Measurements from ENCODE around the gene VWA2.

Gene VWA2

GRCh38 chr10:114278140-114278883, 39.3 kb downstream of the VWA2 start:
- no peak for DNase-seq

DNA sequence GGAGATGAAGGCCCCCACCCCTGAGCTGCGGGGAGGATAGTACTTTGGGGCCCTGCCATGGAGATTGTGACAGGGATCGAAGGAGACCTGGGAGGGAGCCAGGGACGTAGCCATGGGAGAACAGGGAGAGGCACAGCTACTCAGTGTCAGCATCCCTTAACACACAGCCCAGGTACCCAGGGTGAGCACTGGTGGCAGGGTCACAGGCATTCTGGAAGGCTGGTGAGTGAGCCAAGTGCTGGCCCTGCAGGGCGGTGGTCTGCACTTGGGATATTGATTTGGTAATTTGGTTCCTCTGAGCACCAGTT, 39.8 kb downstream of the VWA2 start:
- DNase-seq: no peak

DNA sequence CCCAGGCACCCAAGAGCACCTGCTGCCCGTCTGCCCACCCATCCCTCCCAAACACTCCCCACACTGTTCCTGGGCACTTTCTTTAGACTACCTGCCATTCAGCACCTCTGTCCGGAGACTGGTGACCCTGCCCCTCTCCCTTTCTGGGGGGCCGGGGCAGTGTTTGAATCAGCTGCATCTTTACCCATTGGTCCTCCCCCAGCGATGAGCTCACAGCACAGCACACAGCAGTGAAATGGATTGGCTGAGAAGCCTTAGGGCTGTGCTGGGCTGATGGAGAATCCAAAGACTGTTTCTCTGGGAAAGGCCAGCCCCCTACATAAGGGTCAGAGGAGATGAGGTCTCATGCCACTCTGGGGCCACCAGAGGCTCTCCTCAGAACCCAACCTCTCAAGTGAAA, 40.2 kb downstream of the VWA2 start:
- no peak for DNase-seq

DNA sequence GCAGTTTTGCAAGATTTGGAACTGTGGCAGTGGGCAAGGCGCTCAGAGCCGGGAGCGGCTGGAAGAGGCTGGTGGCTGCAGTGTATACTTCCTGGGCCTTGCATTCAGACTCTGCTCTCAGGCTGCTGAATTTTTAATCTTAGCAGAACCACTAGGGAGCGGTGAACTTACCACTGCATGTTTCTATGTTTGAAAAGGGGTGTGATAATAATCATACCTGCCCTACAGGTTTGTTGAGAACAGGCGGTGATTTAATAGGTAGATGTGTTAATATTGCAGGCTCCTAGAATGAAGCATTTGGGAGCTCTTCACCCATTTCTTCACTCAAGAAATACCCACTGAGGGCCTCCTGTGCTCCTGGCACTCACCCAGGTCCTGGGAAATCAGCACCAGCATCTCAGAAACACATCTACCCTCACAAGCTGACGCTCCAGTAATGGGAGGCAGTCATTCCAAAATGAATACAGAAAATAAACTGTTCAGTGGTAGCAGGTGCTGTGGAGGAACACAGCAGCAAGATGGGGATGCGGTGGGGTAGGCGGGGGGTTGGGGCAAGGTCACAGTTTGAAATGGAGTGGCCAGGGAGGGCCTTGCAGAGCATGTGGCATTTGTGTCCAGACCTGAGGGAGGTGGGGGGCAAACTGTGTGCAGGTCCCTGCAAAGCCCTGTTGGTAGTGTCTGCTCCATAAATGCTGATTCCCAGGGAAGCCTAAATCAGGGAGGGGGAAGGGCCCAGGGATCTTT, 41.0 kb downstream of the VWA2 start:
- DNase-seq: no peak

GRCh38 chr10:114281006-114281405, 42.0 kb downstream of the VWA2 start:
- DNase-seq: no peak

- DNase-seq: no peak
Measured at GRCh38 chr10:114281461-114281860, 42.4 kb downstream of the VWA2 start.

DNA sequence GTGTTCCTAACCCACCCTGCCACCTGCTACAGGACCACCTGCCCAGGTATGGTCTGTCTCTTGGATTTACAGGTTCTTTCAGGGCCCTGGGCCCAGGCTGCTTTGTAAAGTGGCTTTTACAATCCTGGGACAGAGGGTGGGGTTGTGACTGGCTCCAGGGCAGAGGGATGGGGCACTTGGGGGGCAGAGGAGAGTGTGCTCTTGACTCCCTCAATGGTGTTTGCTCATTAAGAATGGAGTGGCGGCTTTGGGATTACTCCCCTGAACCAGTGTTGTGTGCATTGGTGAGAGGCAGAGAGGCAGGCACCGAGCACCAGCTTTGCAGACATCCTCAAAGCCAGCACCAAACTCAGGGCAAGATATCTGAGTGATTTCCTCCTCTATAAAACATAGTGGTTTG, 43.5 kb downstream of the VWA2 start:
- no peak for DNase-seq

DNA sequence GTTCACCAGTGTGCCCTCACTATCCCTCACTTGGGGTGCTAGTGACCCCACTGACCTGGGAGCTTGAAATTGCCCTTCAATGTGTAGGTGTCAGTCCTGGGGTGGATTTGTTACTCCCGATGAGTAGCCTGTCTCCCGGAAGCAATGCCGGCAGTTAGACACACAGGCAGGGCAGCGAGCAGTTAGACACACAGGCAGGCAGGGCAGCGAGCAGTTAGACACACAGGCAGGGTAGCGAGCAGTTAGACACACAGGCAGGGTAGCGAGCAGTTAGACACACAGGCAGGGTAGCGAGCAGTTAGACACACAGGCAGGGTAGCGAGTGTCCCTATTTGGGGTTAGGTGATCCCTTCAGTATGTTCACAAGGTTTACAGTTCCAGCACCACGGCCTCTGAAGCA, 44.0 kb downstream of the VWA2 start:
- no peak for DNase-seq

- DNase-seq: no peak
Measured at GRCh38 chr10:114283535-114284234, 44.6 kb downstream of the VWA2 start.

DNA sequence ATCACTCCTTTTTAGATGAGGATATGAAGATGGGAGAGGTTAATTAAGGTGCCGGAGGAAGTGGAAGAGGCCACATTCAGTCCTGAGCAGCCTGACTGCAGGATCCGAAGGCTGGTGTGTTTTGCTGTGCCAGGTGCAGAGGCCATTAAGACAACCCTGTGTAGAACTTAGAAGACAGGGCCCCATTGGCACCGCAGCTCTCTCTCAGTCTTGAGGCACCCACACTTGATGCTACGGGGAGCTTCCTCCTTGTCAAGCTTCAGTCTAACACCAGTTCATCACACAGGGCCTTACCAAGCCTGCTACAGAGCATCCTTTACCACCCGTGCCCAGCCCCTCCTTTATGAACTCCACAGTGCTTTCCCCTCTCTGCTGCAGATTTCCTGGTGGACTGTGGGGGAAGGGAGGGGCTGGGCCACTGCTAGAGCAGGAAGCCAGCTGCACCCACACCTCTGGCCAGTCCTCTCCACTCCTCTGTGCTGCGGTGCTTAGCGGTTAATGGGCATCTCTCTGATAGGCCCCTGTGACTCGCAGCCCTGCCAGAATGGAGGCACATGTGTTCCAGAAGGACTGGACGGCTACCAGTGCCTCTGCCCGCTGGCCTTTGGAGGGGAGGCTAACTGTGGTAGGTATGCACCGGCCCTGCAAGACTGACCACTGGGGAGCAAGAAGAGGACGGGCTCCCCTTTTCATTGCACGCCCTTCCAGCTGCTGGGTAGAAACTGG, 45.5 kb downstream of the VWA2 start:
- no peak for DNase-seq

DNA sequence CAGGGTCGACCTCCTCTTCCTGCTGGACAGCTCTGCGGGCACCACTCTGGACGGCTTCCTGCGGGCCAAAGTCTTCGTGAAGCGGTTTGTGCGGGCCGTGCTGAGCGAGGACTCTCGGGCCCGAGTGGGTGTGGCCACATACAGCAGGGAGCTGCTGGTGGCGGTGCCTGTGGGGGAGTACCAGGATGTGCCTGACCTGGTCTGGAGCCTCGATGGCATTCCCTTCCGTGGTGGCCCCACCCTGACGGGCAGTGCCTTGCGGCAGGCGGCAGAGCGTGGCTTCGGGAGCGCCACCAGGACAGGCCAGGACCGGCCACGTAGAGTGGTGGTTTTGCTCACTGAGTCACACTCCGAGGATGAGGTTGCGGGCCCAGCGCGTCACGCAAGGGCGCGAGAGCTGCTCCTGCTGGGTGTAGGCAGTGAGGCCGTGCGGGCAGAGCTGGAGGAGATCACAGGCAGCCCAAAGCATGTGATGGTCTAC, 46.9 kb downstream of the VWA2 start:
- DNase-seq: no peak

- DNase-seq: no peak
Measured at GRCh38 chr10:114286921-114287320, 47.9 kb downstream of the VWA2 start.

DNA sequence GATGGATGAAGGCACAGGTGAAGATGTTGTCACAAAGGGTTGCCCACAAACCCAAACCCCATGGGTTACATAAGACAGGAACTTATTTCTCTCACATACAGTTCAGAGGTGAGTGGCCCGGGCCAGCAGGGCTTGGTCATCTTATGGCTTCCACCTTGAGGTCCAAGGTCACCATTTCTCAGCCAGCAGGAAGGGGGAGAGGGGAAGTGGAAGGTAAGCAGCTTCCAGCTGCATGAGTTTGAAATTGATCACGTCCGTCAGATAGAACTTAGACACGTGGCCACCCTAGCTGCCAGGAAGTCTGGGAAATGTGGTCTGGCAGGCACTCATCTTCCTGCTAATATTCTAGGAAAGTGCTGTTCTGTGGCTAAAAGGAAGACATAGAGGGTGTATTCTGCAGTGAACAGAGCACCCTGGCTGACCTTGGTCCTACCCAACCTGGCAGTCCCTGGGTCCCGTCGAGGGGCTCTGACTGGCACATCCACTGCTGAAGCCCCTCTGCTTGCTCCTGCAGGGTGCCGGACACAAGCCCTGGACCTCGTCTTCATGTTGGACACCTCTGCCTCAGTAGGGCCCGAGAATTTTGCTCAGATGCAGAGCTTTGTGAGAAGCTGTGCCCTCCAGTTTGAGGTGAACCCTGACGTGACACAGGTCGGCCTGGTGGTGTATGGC, 49.5 kb downstream of the VWA2 start:
- no peak for DNase-seq

GRCh38 chr10:114289096-114289436, 50.0 kb downstream of the VWA2 start:
- no peak for DNase-seq

- no peak for DNase-seq
Measured at GRCh38 chr10:114290038-114290437, 51.0 kb downstream of the VWA2 start.

DNA sequence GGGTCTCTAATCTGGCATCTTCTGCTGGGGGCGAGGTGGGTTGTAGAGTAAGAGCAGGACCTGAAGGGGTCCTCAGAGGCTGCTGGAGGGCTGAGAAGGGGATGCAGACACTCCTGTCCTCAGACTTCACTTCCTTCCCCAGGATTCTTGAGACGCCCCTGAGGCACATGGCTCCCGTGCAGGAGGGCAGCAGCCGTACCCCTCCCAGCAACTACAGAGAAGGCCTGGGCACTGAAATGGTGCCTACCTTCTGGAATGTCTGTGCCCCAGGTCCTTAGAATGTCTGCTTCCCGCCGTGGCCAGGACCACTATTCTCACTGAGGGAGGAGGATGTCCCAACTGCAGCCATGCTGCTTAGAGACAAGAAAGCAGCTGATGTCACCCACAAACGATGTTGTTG, 52.0 kb downstream of the VWA2 start:
- no peak for DNase-seq

GRCh38 chr10:114291516-114291915, 52.5 kb downstream of the VWA2 start:
- no peak for DNase-seq

DNA sequence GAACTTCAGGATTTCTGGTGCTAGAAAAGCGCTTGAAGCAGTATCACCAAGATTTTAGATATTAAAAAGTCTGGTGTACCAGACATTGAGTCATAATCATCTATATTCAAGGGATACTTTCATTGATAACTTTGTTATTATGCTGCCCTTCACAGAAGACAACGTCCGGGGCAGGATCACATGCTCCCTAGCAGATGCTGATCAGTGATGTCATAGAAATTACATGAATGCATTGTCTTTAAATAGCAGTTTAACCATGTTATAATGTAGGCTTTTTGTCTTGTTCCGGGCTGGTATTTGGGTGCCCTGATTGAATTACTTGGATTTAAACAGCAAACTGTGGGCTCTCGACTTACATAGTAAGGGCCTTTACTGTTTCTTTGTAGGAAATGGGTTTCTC, 54.0 kb downstream of the VWA2 start:
- DNase-seq: no peak

GRCh38 chr10:114294549-114294948, 55.5 kb downstream of the VWA2 start:
- no peak for DNase-seq

DNA sequence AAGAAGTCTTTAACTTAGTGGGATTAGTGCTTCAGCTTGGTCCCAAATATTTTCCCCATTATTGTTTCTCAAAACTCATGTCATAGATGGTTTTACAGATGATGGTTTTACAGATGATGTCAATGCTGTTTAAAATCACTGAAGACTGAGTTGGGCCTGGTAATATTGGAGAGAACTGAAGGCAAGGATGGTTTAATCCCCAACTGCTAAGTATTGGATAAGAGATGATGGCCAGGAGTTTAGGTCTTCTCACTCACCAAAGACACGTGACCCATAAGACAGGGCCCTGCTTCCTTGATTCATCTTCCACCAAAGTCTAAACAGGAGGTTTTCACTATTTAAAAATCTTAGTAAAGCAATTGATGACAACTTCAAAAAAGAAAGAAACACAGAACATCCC, 56.3 kb downstream of the VWA2 start:
- no peak for DNase-seq

DNA sequence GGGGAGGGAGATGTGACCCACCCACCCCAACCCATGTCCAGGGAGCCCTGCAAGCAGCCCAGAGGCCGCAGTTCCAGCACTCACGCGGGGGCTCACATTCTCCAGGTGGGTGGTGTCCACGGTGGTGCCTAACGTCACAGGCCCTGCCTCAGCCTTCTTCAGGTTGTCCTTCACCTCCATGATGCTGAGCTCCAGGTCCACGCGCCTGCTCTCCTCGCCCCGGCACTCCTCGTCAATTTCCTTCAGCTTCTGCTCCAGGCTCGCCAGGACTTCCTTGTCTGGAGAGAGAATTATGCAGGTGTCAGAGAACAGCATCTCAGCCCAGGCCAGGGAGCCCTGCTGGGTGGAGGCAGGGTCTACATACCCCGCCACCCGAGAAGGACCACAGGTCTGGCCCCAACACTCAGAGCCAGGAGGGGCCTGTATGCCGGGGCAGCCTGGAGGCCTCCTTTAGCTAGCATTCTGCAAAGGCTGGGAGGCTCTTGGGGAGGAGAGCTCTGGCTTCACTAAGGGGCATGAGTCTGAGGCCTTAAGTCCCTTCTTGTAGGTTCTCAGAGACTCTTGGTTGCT, 58.2 kb downstream of the VWA2 start:
- DNase-seq: no peak

DNA sequence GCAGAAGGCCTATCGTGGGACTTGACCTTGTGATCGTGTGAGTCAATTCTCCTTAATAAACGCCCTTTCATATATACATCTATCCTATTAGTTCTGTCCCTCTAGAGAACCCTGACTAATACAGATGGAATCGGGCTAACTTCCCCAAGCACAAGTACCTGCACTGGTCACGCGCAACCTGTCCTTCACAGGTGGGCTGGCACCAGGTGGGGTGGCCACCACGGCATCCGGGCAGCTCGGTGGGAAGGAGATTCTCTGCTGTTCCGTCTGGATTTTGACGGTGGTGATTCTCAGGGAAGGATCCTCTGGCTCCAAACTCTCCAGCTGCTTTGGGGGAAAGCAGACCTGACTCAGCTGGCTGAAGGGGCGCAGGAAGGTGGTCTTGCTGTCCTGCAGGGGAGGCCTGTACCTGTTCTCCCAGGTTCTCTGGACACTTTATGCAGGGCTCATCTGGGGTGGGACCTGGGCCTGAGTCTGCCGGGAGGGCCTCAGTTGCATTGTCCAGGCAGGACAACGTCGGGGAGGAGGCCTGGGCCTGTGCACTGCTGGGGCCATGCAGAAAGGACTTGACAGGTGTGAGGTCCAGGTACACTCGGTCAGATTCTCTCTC, 61.1 kb downstream of the VWA2 start:
- no peak for DNase-seq
